GM21619 (cell line): ENCODE measurements around the gene GRIPAP1.

Experiments
- ATAC-seq: cut with Tn5 transposase; IDR thresholded peaks from one replicate; pipeline ENCODE4 v1.9.1; 2021; ENCODE audit not compliant: unreplicated experiment

Gene GRIPAP1

DNA sequence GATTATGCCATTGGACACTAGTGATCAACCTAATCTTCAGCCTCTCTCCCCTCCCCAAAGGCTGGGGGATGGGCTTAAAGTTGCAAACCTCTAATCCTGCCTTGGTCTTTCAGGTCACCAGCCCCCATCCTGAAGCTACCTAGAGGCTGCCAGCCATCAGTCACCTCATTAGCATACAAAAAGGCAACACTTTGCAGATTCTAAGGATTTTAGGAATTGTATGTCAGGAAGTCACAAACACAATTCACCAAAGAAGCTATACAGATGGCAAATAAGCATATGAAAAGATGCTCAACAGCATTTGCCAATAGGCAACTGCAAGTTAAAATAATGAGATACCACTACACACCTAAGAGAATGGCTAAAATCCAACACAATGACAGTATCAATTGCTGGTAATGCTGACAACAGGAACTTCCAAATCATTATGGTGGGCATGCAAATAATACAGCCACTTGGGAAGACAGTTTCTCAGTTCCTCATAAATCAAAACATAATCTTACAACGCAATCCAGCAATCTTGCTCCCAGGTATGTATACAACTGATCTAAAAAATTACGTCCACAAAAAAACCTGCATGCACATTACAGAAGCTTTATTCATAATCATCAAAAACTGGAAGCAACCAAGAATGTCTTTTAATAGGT is 74.2 kb downstream of the GRIPAP1 start:
- no peak for ATAC-seq

DNA sequence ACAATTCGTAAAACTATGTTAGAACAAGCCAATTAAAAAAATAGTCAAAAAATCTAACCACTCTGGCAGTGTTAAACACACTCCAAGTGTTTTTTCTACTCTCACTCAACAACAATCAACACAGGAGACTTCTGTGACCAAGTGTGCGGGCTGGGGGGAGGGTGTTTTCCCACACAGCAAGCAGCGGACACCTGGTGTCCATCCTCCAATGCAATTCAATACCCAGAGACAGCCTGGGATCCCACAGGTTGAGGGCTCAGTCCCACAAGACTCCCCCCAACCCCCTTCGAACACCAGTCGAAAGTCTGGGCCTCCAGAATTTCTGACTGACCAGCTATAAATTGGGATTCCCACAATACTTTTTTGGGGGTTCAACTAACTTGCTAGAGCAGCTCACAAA is 74.9 kb downstream of the GRIPAP1 start:
- ATAC-seq: no peak

DNA sequence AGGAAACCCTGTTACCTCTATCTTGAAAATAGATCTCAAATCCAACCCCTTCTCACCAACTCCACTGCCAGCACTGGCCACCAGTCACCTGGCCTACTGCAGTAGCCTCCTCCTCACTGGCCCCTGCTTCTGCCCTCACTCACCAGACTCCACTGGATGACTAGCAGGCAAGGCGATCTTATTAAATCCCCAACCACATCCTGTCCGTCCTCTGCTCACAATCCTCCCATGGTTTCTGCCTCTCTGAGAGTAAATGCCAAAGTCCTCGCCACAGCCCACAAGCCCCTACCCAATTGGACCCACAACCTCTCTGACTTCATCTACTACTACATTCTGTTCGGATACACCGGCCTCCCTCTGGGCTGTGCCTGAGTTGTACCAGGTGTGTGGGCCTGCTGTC is 77.8 kb downstream of the GRIPAP1 start:
- ATAC-seq: no peak

DNA sequence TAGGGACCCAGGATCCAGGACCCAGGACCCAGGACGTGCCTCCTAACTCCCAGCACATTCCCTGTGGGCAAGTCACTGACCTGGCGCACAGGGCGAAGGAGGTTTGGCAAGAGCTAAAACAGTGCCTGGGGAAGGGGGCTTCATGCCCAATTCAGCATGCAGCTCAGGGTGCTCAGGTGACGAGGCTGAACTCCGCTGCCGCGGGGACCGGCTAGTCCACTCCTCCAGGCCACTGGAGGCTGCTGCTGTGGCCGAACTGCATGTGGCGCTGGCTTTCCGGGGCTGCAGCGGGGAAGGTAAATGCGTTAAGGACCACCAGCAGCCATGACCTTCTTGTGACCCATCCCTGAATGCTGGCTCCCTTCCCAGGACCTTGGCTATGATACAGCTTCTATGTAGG is 78.3 kb downstream of the GRIPAP1 start:
- no peak for ATAC-seq
